Common myeloid progenitor, CD34-positive (primary cell): ENCODE results near the gene OR7C1.
"Not testable (repeated sequence)": the region's sequence is repeated elsewhere in the genome, so short reads cannot be mapped to it uniquely, and the experiment has no call there.

Source experiments
- CTCF ChIA-PET: fragments of 350-600 bp; sonication (Branson Sonifier 250); formaldehyde crosslinking; loops from one replicate; lab custom pipeline; 2021; ENCODE audit warnings: antibody characterized with exemption; lab: Charles Lee
- POLR2A ChIA-PET: fragments of 350-600 bp; sonication (Branson Sonifier 250); formaldehyde crosslinking; loops from one replicate; lab custom pipeline; 2021; ENCODE audit warnings: antibody characterized with exemption; lab: Charles Lee
- DNase-seq, 3 donors: peaks; one replicate each; pipeline versions ENCODE4 v3.0.0 to v3.0.0-alpha.2; 2013
- H3K27ac ChIP-seq, 2 experiments: 1 replicate in 1 of 2; 2 replicates in 1 of 2; pipeline ENCODE4 v1.7.0; 2013; ENCODE audit warnings: inconsistent platforms in 2 of 2, low read length in 2 of 2, mild to moderate bottlenecking in 2 of 2, low read depth in 1 of 2, moderate library complexity in 1 of 2; ENCODE audit not compliant: severe bottlenecking in 2 of 2, insufficient read depth in 1 of 2, poor library complexity in 1 of 2
- H3K27me3 ChIP-seq, 5 experiments: replicated peaks in 2 of 5; 1 replicate in 3 of 5; 2 replicates in 2 of 5; pipeline versions ENCODE4 v1.6.1 to v1.7.0; 2013; ENCODE audit warnings: low read length in 4 of 5, mild to moderate bottlenecking in 2 of 5, moderate library complexity in 2 of 5, inconsistent platforms in 1 of 5; ENCODE audit not compliant: insufficient read depth in 5 of 5, control insufficient read depth in 4 of 5
- H3K36me3 ChIP-seq, 4 experiments: 1 replicate in 2 of 4; 2 replicates in 2 of 4; pipeline versions ENCODE4 v1.6.1 to v1.7.0; 2013; ENCODE audit warnings: low read length in 3 of 4, control low read depth in 1 of 4, mild to moderate bottlenecking in 1 of 4; ENCODE audit not compliant: control insufficient read depth in 4 of 4, insufficient read depth in 4 of 4
- H3K4me1 ChIP-seq, 4 experiments: 1 replicate in 3 of 4; 2 replicates in 1 of 4; pipeline versions ENCODE4 v1.6.1 to v1.7.1; 2013; ENCODE audit warnings: low read length in 3 of 4, mild to moderate bottlenecking in 3 of 4, control low read depth in 1 of 4, inconsistent platforms in 1 of 4, moderate library complexity in 1 of 4; ENCODE audit not compliant: control insufficient read depth in 4 of 4, insufficient read depth in 4 of 4; ENCODE audit errors: control extremely low read depth in 1 of 4
- H3K4me3 ChIP-seq, 7 experiments: 1 replicate in 4 of 7; 2 replicates in 3 of 7; pipeline versions ENCODE4 v1.5.1 to v1.7.0; 2013; ENCODE audit warnings: mild to moderate bottlenecking in 7 of 7, low read length in 6 of 7, moderate library complexity in 6 of 7, inconsistent platforms in 2 of 7, low read depth in 2 of 7, control low read depth in 1 of 7; ENCODE audit not compliant: insufficient read depth in 4 of 7, control insufficient read depth in 1 of 7; ENCODE audit errors: extremely low read depth in 1 of 7
- H3K9me3 ChIP-seq, 5 experiments: 1 replicate in 4 of 5; 2 replicates in 1 of 5; pipeline versions ENCODE4 v1.6.1 to v1.7.1; 2013; ENCODE audit warnings: low read length in 4 of 5, mild to moderate bottlenecking in 2 of 5, inconsistent platforms in 1 of 5, low read depth in 1 of 5, moderate library complexity in 1 of 5; ENCODE audit not compliant: control insufficient read depth in 4 of 5, insufficient read depth in 2 of 5; ENCODE audit errors: control extremely low read depth in 1 of 5
- WGBS: methylation state at CpG from one replicate; pipeline ENCODE4 v1.1.5; 2013; ENCODE audit not compliant: insufficient coverage; 5-methylcytosine and 5-hydroxymethylcytosine counted together

OR7C1 gene

GRCh38 chr19:14780622-14781225 is 54.3 kb downstream of the OR7C1 start:
- H3K27ac ChIP-seq, H3K27me3 ChIP-seq, H3K4me3 ChIP-seq, POLR2A ChIA-PET, CTCF ChIA-PET, H3K9me3 ChIP-seq, H3K36me3 ChIP-seq: not testable (repeated sequence)
- H3K4me1 ChIP-seq = peaks cover 13 to 64% (median 56%) of the 10 kb centered on the region in 4 experiments
- WGBS = 94% methylated on average over 5 of the region's 14 CpGs
- DNase-seq = peak in 1 of 3 donors; percentile 31

DNA sequence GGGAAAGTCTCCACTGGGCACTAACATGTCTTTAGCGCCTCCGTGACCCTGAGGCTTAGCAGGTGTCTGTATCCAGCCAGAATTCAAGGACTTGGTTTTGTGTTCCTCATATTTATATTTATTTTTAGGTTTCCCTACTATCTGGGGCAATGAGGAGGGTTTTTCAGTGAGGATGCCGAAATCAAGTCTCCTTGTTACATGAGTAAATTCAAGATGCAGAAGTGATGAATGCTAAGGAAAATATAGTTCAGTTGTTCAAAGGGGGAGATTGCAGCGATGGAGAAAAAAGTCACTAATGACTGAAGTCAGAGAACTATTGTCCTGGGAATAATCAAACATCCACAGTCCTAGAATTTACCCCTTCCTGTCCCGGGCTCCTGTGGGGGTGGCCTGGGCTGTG is 55.8 kb downstream of the OR7C1 start:
- no peak overlapping the region for H3K4me3 ChIP-seq
- DNase-seq = no peak
- H3K27me3 ChIP-seq = no peaks in the 10 kb centered on the region
- peaks cover 0 to 2% (median under 1%) of the 10 kb centered on the region in 4 experiments for H3K36me3 ChIP-seq
- H3K27ac ChIP-seq = no peak overlapping the region
- CTCF ChIA-PET = interaction anchor here (4.9 kb wide), 1 partner anchor 7 kb away, joined by 32 read pairs; no protein-coding TSS in a partner anchor
- H3K4me1 ChIP-seq = peaks cover 9 to 56% (median 50%) of the 10 kb centered on the region in 4 experiments
- POLR2A ChIA-PET = no interaction called here
- no peaks in the 10 kb centered on the region for H3K9me3 ChIP-seq
- WGBS = 93% methylated on average over 3 of the region's 5 CpGs

DNA sequence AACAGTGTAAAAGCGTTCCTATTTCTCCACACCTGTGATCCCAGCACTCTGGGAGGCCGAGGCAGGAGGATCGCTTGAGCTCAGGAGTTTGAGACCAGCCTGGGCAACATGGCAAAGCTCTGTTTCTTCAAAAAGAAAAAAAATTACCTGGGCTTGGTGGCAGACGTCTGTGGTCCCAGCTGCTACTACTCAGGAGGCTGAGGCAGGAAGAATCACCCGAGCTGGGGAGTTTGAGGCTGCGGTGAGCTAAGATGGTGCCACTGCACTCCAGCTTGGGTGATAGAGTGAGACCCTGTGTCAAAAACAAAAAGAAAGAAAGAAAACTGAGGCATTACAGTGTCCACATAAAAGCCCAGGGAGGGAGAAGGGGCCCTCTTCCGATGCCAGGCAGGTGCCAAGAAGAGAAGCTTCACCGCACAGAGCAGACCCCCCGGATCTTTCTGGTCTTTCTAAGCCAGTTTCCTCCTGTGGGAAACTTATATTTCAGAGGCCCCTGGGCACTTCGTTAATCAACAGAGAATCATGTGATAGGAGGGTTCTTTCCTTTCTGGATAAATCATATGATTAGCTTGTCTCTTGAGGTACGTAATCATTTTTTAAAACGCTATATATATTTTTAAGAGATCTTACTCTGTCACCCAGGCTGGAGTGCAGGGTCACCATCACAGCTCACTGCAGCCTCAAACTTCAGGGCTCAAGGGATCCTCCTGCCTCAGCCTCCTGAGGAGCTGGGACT is 56.7 kb downstream of the OR7C1 start, which contains the start of gene ADGRE2:
ADGRE2 (minus strand) TSS at position 451 of the 736 bp plus-strand sequence. CDS start 1,804 bp downstream, outside the sequence.
- not testable (repeated sequence) for H3K9me3 ChIP-seq, H3K27me3 ChIP-seq, H3K36me3 ChIP-seq, H3K27ac ChIP-seq
- ChIA-PET CTCF (interaction anchor here (0.8 to 4.9 kb wide), 2 partner anchors 7 to 204 kb away, joined by 3 to 32 read pairs; no protein-coding TSS in a partner anchor), POLR2A (interaction anchor here (0.6 kb wide), 1 partner anchor 94 kb away, joined by 3 read pairs; no protein-coding TSS in a partner anchor)
- peaks cover 4 to 47% (median 44%) of the 10 kb centered on the region in 4 experiments for H3K4me1 ChIP-seq
- peak in 2 of 3 donors; percentile 39 to 67 for DNase-seq
- 28% methylated on average over 6 of the region's 12 CpGs for WGBS
- peak within 1 kb of the TSS in 1 of 7 experiments; percentile 42 for H3K4me3 ChIP-seq

GRCh38 chr19:14777645-14778044 is 57.3 kb downstream of the OR7C1 start:
- not testable (repeated sequence) for H3K4me3 ChIP-seq, H3K9me3 ChIP-seq, H3K27me3 ChIP-seq, DNase-seq, H3K27ac ChIP-seq
- POLR2A ChIA-PET = interaction anchor here (1.3 to 3.6 kb wide), 2 partner anchors 8 to 260 kb away, joined by 3 to 39 read pairs; partner anchors contain the start of gene DNAJB1
- CTCF ChIA-PET = interaction anchor here (0.8 to 4.9 kb wide), 2 partner anchors 8 to 203 kb away, joined by 3 to 32 read pairs; no protein-coding TSS in a partner anchor
- Histone ChIP-seq H3K36me3 (peaks cover 0 to 11% (median 3%) of the 10 kb centered on the region in 4 experiments), H3K4me1 (peaks cover 0 to 41% (median 38%) of the 10 kb centered on the region in 4 experiments)
- WGBS = 100% methylated on average over 1 of the region's 4 CpGs

DNA sequence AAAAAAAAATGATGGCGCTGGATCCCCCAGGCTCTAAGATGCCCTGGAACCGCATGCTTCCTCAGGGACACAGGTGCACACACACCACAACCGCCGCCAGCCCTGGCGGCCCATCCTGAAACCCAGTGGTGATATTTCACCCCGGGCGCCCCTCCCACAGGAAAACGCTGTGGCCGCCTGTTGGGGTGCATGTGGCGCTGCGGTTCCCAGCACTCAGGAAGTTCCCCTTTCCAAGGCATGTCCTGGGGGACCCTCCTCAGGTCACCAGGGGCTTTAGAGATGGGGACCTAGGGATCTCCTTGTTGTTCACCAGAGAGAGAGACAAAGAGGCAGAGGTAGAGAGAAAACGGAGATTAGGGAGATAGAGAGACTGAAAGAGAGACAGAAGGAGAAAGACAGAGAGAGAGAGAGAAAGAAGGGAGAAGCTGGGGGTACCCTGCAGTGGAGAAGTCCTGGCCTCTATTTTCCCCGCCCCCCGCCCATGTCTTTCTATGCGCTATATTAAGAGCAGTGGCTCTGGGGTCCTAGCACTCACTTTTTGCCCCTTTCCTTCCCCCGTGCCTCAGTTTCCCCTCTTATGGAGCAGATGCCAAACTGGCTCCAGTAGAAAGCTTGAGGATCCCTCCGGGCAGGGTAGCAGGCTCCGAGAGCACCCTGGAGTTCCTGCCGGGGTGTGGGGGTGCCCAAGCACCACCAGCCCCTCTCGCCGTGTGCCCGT is 59.0 kb downstream of the OR7C1 start:
- DNase-seq = peak; percentile 67 to 86 (median 73)
- CTCF ChIA-PET = interaction anchor here (0.7 to 4.9 kb wide), 7 partner anchors 10 to 579 kb away, joined by 3 to 32 read pairs (median 3); no protein-coding TSS in a partner anchor
- POLR2A ChIA-PET = interaction anchor here (0.6 to 3.6 kb wide), 7 partner anchors 9 to 1812 kb away, joined by 3 to 39 read pairs (median 4); partner anchors contain the start of genes DNAJB1 and ZNF333
- H3K4me3 ChIP-seq = peak overlapping the region; percentile 16 to 86 (median 75)
- no peaks in the 10 kb centered on the region for H3K9me3 ChIP-seq
- peaks cover 6 to 26% (median 15%) of the 10 kb centered on the region in 4 experiments for H3K36me3 ChIP-seq
- peaks cover 0 to 30% (median 26%) of the 10 kb centered on the region in 4 experiments for H3K4me1 ChIP-seq
- whole genome bisulfite sequencing = 0% methylated on average over 15 of the region's 22 CpGs
- peak overlapping the region; percentile 12 to 79 for H3K27ac ChIP-seq
- H3K27me3 ChIP-seq = no peaks in the 10 kb centered on the region

DNA sequence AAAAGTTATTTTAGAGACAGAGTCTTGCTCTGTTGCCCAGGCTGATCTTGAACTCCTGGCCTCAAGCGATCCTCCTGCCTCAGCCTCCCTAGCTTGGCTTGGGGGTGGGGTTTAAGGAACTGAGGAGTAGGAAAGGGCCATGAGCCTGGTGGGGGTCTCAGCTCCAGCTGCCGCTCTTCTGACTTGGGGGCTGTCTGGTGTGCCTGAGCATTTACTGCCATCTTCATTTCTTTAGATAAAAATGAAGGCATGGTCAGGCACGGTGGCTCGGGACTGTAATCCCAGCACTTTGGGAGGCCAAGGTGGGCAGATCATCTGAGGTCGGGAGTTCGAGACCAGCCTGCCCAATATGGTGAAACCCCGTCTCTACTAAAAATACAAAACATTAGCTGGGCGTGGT is 59.7 kb downstream of the OR7C1 start:
- Histone ChIP-seq H3K27ac (peak overlapping the region; percentile 40 to 79), H3K4me3 (peak overlapping the region; percentile 16 to 86 (median 75)), H3K4me1 (peaks cover 0 to 27% (median 21%) of the 10 kb centered on the region in 4 experiments), H3K36me3 (peaks cover 7 to 31% (median 19%) of the 10 kb centered on the region in 4 experiments)
- ChIA-PET POLR2A (interaction anchor here (0.6 to 3.6 kb wide), 3 partner anchors 10 to 86 kb away, joined by 5 to 39 read pairs (median 6); partner anchors contain the start of gene ZNF333), CTCF (interaction anchor here (0.7 to 4.9 kb wide), 5 partner anchors 9 to 579 kb away, joined by 3 to 32 read pairs (median 3); no protein-coding TSS in a partner anchor)
- 39% methylated on average over 5 of the region's 8 CpGs for whole genome bisulfite sequencing
- not testable (repeated sequence) for H3K27me3 ChIP-seq, DNase-seq, H3K9me3 ChIP-seq
